ENCODE data around the gene GRIK4. TPM values are rescaled to one million over a fixed set of nuclear protein-coding genes. Genes with fewer than 3 reads are reported as not detected.

The GRIK4 gene
- total RNA-seq, 2 experiments from 2014 or later = 0.06 TPM; not detected in 1

DNA sequence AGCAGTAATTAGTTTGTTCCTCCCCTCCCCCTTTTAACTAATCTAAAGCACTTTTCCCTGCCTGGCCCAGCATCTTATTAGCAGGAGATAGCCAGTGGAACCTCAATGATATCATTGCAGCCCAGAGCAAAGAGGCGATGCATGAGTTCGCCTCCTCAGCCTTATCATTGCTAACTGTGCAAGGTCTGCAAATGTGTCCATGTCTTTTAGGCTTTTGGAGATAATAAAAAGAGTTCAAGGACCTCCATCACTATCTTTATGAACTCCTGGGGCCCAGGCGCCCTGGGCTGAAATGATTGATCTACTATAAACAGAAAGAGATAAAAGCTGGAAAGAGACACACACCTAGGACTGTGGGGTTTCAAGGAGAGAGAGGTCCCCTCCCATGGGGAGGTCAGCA lies 388.2 kb downstream of the GRIK4 start:
- TF ChIP-seq EZH2phosphoT487 (IDR thresholded peaks at IDR 0.05; ENCODE audit: borderline replicate concordance, low read depth, low read length) = no peak
- TF ChIP-seq, protein P1, sequence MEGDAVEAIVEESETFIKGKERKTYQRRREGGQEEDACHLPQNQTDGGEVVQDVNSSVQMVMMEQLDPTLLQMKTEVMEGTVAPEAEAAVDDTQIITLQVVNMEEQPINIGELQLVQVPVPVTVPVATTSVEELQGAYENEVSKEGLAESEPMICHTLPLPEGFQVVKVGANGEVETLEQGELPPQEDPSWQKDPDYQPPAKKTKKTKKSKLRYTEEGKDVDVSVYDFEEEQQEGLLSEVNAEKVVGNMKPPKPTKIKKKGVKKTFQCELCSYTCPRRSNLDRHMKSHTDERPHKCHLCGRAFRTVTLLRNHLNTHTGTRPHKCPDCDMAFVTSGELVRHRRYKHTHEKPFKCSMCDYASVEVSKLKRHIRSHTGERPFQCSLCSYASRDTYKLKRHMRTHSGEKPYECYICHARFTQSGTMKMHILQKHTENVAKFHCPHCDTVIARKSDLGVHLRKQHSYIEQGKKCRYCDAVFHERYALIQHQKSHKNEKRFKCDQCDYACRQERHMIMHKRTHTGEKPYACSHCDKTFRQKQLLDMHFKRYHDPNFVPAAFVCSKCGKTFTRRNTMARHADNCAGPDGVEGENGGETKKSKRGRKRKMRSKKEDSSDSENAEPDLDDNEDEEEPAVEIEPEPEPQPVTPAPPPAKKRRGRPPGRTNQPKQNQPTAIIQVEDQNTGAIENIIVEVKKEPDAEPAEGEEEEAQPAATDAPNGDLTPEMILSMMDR (conservative IDR thresholded peaks at IDR 0.05; ENCODE audit: low read length) = no peak
- Histone ChIP-seq H3K9me3 (ENCODE audit: low read length) (no peaks in the 10 kb centered on the region), H3K27ac (ENCODE audit: low read depth, low read length, poor library complexity, severe bottlenecking) (no peak overlapping the region), H3K36me3 (ENCODE audit: insufficient read depth, low read length) (no peaks in the 10 kb centered on the region), H3K4me3 (ENCODE audit: low read depth, low read length, poor library complexity, severe bottlenecking) (no peak overlapping the region), H3K79me2 (ENCODE audit: insufficient read depth, low read depth, low read length) (no peaks in the 10 kb centered on the region), H2AFZ (ENCODE audit: low read length) (no peak overlapping the region), H3K4me2 (ENCODE audit: low read length) (no peak overlapping the region), H3K9me2 (ENCODE audit: insufficient read depth, low read length) (no peaks in the 10 kb centered on the region), H3K4me1 (ENCODE audit: insufficient read depth, low read length, poor library complexity, severe bottlenecking) (no peaks in the 10 kb centered on the region), H4K20me1 (ENCODE audit: insufficient read depth, low read length) (no peaks in the 10 kb centered on the region)
- ChIA-PET POLR2A (interaction anchor here (0.6 to 0.7 kb wide), 2 partner anchors 9 to 299 kb away, joined by 3 to 4 read pairs; no protein-coding TSS in a partner anchor), CTCF (ENCODE audit: unreplicated experiment) (no interaction called here)
- no peak for DNase-seq (ENCODE audit: low spot score)
- no TSS peak for BruUV-seq (replicated peaks)
- intact Hi-C loops (cut with micrococcal nuclease; ENCODE audit: unreplicated experiment) = no loop called here

DNA sequence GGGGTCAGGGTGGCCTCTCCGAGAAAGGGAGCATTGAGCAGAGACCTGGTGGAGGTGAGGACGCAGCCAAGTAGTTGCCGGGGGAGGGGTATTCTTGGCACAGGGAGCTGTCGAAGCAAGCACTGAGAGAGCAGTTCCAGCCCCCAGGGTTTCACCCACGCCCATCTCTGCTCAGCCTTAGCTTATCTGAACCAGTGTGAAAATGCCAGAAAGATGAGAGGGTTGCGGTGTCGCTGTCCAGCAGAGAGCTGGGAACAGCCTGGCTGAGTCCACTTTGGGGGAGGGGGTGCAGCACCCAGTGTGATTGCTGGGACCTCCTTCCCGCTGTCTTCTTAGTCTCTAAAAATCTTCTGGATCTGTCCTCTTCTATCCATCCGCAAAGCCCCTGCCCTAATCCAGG lies 389.1 kb downstream of the GRIK4 start:
- Histone ChIP-seq H2AFZ (ENCODE audit: low read length) (no peak overlapping the region), H4K20me1 (ENCODE audit: insufficient read depth, low read length) (no peaks in the 10 kb centered on the region), H3K9me2 (ENCODE audit: insufficient read depth, low read length) (no peaks in the 10 kb centered on the region), H3K4me2 (ENCODE audit: low read length) (no peak overlapping the region), H3K4me1 (ENCODE audit: insufficient read depth, low read length, poor library complexity, severe bottlenecking) (no peaks in the 10 kb centered on the region), H3K79me2 (ENCODE audit: insufficient read depth, low read depth, low read length) (no peaks in the 10 kb centered on the region), H3K36me3 (ENCODE audit: insufficient read depth, low read length) (no peaks in the 10 kb centered on the region), H3K27ac (ENCODE audit: low read depth, low read length, poor library complexity, severe bottlenecking) (no peak overlapping the region), H3K4me3 (ENCODE audit: low read depth, low read length, poor library complexity, severe bottlenecking) (no peak overlapping the region), H3K9me3 (ENCODE audit: low read length) (no peaks in the 10 kb centered on the region)
- CTCF ChIA-PET (ENCODE audit: unreplicated experiment) = no interaction called here
- TF ChIP-seq, protein P1 (conservative IDR thresholded peaks at IDR 0.05; ENCODE audit: low read length) = no peak
- TF ChIP-seq EZH2phosphoT487 (IDR thresholded peaks at IDR 0.05; ENCODE audit: borderline replicate concordance, low read depth, low read length) = no peak
- BruUV-seq (replicated peaks) = no TSS peak
- no peak for DNase-seq (ENCODE audit: low spot score)
- intact Hi-C loops (cut with micrococcal nuclease; ENCODE audit: unreplicated experiment) = no loop called here
- POLR2A ChIA-PET = interaction anchor here (1.2 kb wide), 1 partner anchor 19 kb away, joined by 3 read pairs; no protein-coding TSS in a partner anchor

DNA sequence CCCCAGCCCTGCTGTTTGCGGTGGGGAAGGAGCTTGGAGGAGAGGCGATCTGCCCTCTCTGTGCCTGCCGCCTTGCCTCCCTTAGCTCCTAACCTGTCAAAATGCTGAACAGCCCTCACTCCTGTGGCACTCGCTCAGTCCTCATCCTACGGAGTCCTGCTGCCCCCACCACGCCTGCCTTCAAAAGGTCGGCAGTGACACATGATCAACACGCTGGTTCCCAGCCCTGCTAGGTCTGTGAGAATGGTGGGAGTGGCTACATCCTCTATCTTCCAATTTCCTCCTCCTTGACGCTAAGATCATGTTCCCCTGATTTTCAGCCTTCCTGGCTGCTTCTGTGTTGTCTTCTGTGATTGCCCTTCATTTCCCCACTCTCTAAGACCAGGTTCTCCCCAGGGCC lies 392.1 kb downstream of the GRIK4 start:
- Histone ChIP-seq H3K79me2 (ENCODE audit: insufficient read depth, low read depth, low read length) (no peaks in the 10 kb centered on the region), H3K4me2 (ENCODE audit: low read length) (no peak overlapping the region), H3K9me3 (ENCODE audit: low read length) (no peaks in the 10 kb centered on the region), H4K20me1 (ENCODE audit: insufficient read depth, low read length) (no peaks in the 10 kb centered on the region), H3K36me3 (ENCODE audit: insufficient read depth, low read length) (no peaks in the 10 kb centered on the region), H2AFZ (ENCODE audit: low read length) (no peak overlapping the region), H3K4me3 (ENCODE audit: low read depth, low read length, poor library complexity, severe bottlenecking) (no peak overlapping the region), H3K4me1 (ENCODE audit: insufficient read depth, low read length, poor library complexity, severe bottlenecking) (no peaks in the 10 kb centered on the region), H3K27ac (ENCODE audit: low read depth, low read length, poor library complexity, severe bottlenecking) (no peak overlapping the region), H3K9me2 (ENCODE audit: insufficient read depth, low read length) (no peaks in the 10 kb centered on the region)
- ChIA-PET CTCF (ENCODE audit: unreplicated experiment) (no interaction called here), POLR2A (no interaction called here)
- TF ChIP-seq EZH2phosphoT487 (IDR thresholded peaks at IDR 0.05; ENCODE audit: borderline replicate concordance, low read depth, low read length) = no peak
- TF ChIP-seq, protein P1 (conservative IDR thresholded peaks at IDR 0.05; ENCODE audit: low read length) = no peak
- no TSS peak for BruUV-seq (replicated peaks)
- intact Hi-C loops (cut with micrococcal nuclease; ENCODE audit: unreplicated experiment) = no loop called here
- DNase-seq (ENCODE audit: low spot score) = no peak

Measured in OCI-LY7 (cell line).